Activated CD8-positive, alpha-beta memory T cell treated with anti-CD3 and anti-CD28 coated beads for 48 hours (primary cell): ENCODE results near the gene BUB1.
"Not testable (repeated sequence)": the region's sequence is repeated elsewhere in the genome, so short reads cannot be mapped to it uniquely, and the experiment has no call there.

ENCODE experiments used
- DNase-seq, 3 experiments: peaks; one replicate each; pipeline ENCODE4 v3.0.0-alpha.2; 2020; ENCODE audit warnings: low read depth in 2 of 3, low spot score in 2 of 3

BUB1 gene

GRCh38 chr2:110659248-110659647, 18.6 kb downstream of the BUB1 start:
- no peak for DNase-seq

GRCh38 chr2:110657724-110658305, 20.0 kb downstream of the BUB1 start:
- no peak for DNase-seq

GRCh38 chr2:110655701-110656100, 22.2 kb downstream of the BUB1 start:
- DNase-seq, result no peak

- no peak for DNase-seq
Measured at GRCh38 chr2:110653861-110654260, 24.0 kb downstream of the BUB1 start.

- no peak for DNase-seq
Measured at GRCh38 chr2:110650346-110650745, 27.5 kb downstream of the BUB1 start.

- DNase-seq, result no peak
Measured at GRCh38 chr2:110647777-110648176, 30.1 kb downstream of the BUB1 start.

GRCh38 chr2:110645616-110646015, 32.2 kb downstream of the BUB1 start:
- no peak for DNase-seq

GRCh38 chr2:110644357-110644756, 33.5 kb downstream of the BUB1 start:
- DNase-seq, result no peak

- DNase-seq, result no peak
Measured at GRCh38 chr2:110642360-110642759, 35.5 kb downstream of the BUB1 start.

GRCh38 chr2:110639972-110640371, 37.9 kb downstream of the BUB1 start:
- DNase-seq, result no peak

GRCh38 chr2:110638952-110639695, 38.7 kb downstream of the BUB1 start:
- DNase-seq, result no peak

GRCh38 chr2:110638004-110638403, 39.9 kb downstream of the BUB1 start:
- no peak for DNase-seq

- DNase-seq, result no peak
Measured at GRCh38 chr2:110637093-110637492, 40.8 kb downstream of the BUB1 start.

GRCh38 chr2:110635949-110636628, 41.8 kb downstream of the BUB1 start:
- DNase-seq, result not testable (repeated sequence)

GRCh38 chr2:110627348-110627747, 50.5 kb downstream of the BUB1 start:
- not testable (repeated sequence) for DNase-seq

- not testable (repeated sequence) for DNase-seq
Measured at GRCh38 chr2:110619326-110619939, 58.4 kb downstream of the BUB1 start.

- not testable (repeated sequence) for DNase-seq
Measured at GRCh38 chr2:110613927-110614326, 63.9 kb downstream of the BUB1 start.

GRCh38 chr2:110610613-110611250, 67.1 kb downstream of the BUB1 start:
- DNase-seq, result not testable (repeated sequence)

GRCh38 chr2:110609843-110610612, 67.8 kb downstream of the BUB1 start:
- not testable (repeated sequence) for DNase-seq

- not testable (repeated sequence) for DNase-seq
Measured at GRCh38 chr2:110608788-110609502, 68.9 kb downstream of the BUB1 start.
